Caki2 (cell line): ENCODE measurements around the gene DDTL. TPM values are rescaled to one million over a fixed set of nuclear protein-coding genes. Genes with fewer than 3 reads are reported as not detected.
"Not testable (repeated sequence)": the region's sequence is repeated elsewhere in the genome, so short reads cannot be mapped to it uniquely, and the experiment has no call there.

Experiments
- DNase-seq: peaks from one replicate; pipeline ENCODE4 v3.0.0-alpha.2; 2015; ENCODE audit warnings: low read depth
- in situ Hi-C: cut with HindIII; loops from 2 replicates; pipeline ENCODE4 v1.10.0; 2016; ENCODE audit warnings: low sequenced_read_pairs, low pct_unique_long_range_greater_than_20kb, mixed read lengths
- total RNA-seq: library from RNA; depleted of rRNA; stranded (reverse); fragments of >200 nt; shearing (Covaris generic); gene quantifications from 2 replicates; pipeline ENCODE4 v1.2.3, GENCODE V29; 2014; ENCODE audit warnings: low replicate concordance

DDTL gene
- total RNA-seq, 1 experiment from 2014 or later = 0.10 TPM

- DNase-seq = no peak
- in situ Hi-C loops = no loop called here
Observed at GRCh38 chr22:23997092-23997491, 30.4 kb downstream of the DDTL start.

- in situ Hi-C loops, DNase-seq: not testable (repeated sequence)
Observed at GRCh38 chr22:23999779-24000178, 33.1 kb downstream of the DDTL start.

GRCh38 chr22:24001314-24001713 lies 34.6 kb downstream of the DDTL start:
- in situ Hi-C loops = no loop called here

GRCh38 chr22:24002272-24002671 lies 35.6 kb downstream of the DDTL start:
- in situ Hi-C loops = no loop called here
- DNase-seq = no peak

More at GRCh38 chr22:24001314-24001713, 34.6 kb downstream of the DDTL start:
- no peak for DNase-seq

GRCh38 chr22:24002851-24003250 lies 36.2 kb downstream of the DDTL start:
- no peak for DNase-seq
- in situ Hi-C loops = no loop called here

GRCh38 chr22:24003887-24004286 lies 37.2 kb downstream of the DDTL start:
- DNase-seq = no peak
- in situ Hi-C loops = no loop called here

- no peak for DNase-seq
- in situ Hi-C loops = no loop called here
Observed at GRCh38 chr22:24005201-24005600, 38.5 kb downstream of the DDTL start, which contains the start of gene GSTT4. TSS of gene GSTT4 (minus strand) at chr22:24005453. CDS start at chr22:24005356, 97 bp downstream.

GRCh38 chr22:24006207-24006913 lies 39.7 kb downstream of the DDTL start:
- no peak for DNase-seq
- in situ Hi-C loops = no loop called here

- no peak for DNase-seq
- in situ Hi-C loops = no loop called here
Observed at GRCh38 chr22:24006914-24007214, 40.2 kb downstream of the DDTL start.

- DNase-seq = no peak
- in situ Hi-C loops = no loop called here
Observed at GRCh38 chr22:24007253-24008021, 40.7 kb downstream of the DDTL start.

- in situ Hi-C loops = no loop called here
Observed at GRCh38 chr22:24008022-24008283, 41.3 kb downstream of the DDTL start.

GRCh38 chr22:24008381-24009226 lies 41.9 kb downstream of the DDTL start:
- DNase-seq = no peak
- in situ Hi-C loops = no loop called here

More at GRCh38 chr22:24008022-24008283, 41.3 kb downstream of the DDTL start:
- DNase-seq = no peak

GRCh38 chr22:24009227-24010017 lies 42.7 kb downstream of the DDTL start:
- no peak for DNase-seq
- in situ Hi-C loops = no loop called here

- in situ Hi-C loops = no loop called here
- DNase-seq = no peak
Observed at GRCh38 chr22:24010018-24010391, 43.3 kb downstream of the DDTL start.

- in situ Hi-C loops = no loop called here
- DNase-seq = no peak
Observed at GRCh38 chr22:24011735-24012068, 45.0 kb downstream of the DDTL start.

- no peak for DNase-seq
- in situ Hi-C loops = no loop called here
Observed at GRCh38 chr22:24016156-24016555, 49.5 kb downstream of the DDTL start.

- in situ Hi-C loops = no loop called here
- no peak for DNase-seq
Observed at GRCh38 chr22:24021304-24021703, 54.6 kb downstream of the DDTL start.
